SH-SY5Y (cell line): ENCODE data around the gene ATXN7L3.

Experiments used
- GATA2 ChIP-seq: IDR thresholded peaks from 2 replicates; pipeline ENCODE4 v1.6.1; 2011; ENCODE audit warnings: mild to moderate bottlenecking, low read depth, low read length
- GATA3 ChIP-seq: IDR thresholded peaks from 2 replicates; pipeline ENCODE4 v1.6.1; 2011; ENCODE audit warnings: low read depth, mild to moderate bottlenecking, low read length, moderate library complexity

DNA sequence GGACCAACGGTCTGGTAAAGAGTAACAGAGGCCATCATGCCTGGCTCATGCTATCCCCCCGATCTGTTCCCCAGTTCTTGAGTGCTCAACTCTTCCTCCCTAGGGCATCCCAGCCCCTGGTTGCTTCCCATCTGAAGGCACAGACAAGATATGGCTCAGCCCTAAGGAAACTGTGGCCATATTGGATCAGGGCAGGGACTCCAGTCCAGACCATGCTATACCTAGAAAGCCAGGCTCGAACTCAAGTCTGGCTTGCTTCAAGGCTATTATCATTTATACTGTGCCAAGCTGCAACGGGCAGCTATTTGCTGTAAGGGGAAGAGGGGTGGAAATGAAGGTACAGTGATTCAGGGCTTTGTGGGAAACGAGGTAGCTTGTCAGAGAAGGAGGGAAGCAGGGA, 17.0 kb upstream of the ATXN7L3 start:
- TF ChIP-seq GATA2 = no peak
- TF ChIP-seq GATA3 = no peak
